Measurements from ENCODE around the gene SCN1B.

Gene SCN1B

DNA sequence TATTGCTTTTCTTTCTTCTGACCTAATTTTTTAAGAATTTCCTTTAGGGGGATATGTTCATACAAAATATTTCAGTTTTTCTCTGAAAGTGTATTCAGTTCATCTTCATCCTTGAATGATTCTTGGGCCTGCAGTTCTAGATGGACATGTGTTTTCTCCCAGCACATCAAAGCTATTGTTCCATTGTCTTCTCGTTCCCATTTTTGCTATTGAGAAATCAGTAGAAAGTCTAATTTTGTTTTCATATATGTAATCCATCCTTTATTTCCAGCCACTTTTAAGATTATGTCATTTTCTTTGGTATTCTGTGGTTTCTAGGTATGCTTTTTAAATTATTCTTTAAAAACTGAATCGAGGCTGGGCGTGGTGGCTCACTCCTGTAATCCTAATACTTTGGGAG is 46.0 kb upstream of the SCN1B start:
- Histone ChIP-seq H3K4me1 (ENCODE audit: insufficient read depth, low read length, poor library complexity, severe bottlenecking) (peaks cover 6% of the 10 kb centered on the region), H3K9me2 (replicated peaks; ENCODE audit: low read depth, low read length) (no peaks in the 10 kb centered on the region), H3K9me3 (ENCODE audit: insufficient read depth, low read depth, low read length) (no peaks in the 10 kb centered on the region), H3K79me2 (ENCODE audit: insufficient read depth, low read length) (no peaks in the 10 kb centered on the region), H2AFZ (ENCODE audit: low read length) (no peak overlapping the region), H3K4me3 (ENCODE audit: low read length, poor library complexity, severe bottlenecking) (no peak overlapping the region), H3K9ac (ENCODE audit: low read depth, low read length, poor library complexity, severe bottlenecking) (no peak overlapping the region), H3K36me3 (ENCODE audit: insufficient read depth, low read length) (no peaks in the 10 kb centered on the region), H4K20me1 (ENCODE audit: insufficient read depth, low read length, poor library complexity, severe bottlenecking) (no peaks in the 10 kb centered on the region), H3F3A (ENCODE audit: low read depth) (no peaks in the 10 kb centered on the region), H3K27me3 (ENCODE audit: insufficient read depth, low read length, poor library complexity, severe bottlenecking) (no peaks in the 10 kb centered on the region), H3K4me2 (ENCODE audit: low read depth, low read length, poor library complexity, severe bottlenecking) (no peak overlapping the region)
- TF ChIP-seq EZH2phosphoT487 (IDR thresholded peaks at IDR 0.05; ENCODE audit: borderline replicate concordance) = no peak
- TF ChIP-seq, protein P1, sequence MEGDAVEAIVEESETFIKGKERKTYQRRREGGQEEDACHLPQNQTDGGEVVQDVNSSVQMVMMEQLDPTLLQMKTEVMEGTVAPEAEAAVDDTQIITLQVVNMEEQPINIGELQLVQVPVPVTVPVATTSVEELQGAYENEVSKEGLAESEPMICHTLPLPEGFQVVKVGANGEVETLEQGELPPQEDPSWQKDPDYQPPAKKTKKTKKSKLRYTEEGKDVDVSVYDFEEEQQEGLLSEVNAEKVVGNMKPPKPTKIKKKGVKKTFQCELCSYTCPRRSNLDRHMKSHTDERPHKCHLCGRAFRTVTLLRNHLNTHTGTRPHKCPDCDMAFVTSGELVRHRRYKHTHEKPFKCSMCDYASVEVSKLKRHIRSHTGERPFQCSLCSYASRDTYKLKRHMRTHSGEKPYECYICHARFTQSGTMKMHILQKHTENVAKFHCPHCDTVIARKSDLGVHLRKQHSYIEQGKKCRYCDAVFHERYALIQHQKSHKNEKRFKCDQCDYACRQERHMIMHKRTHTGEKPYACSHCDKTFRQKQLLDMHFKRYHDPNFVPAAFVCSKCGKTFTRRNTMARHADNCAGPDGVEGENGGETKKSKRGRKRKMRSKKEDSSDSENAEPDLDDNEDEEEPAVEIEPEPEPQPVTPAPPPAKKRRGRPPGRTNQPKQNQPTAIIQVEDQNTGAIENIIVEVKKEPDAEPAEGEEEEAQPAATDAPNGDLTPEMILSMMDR (conservative IDR thresholded peaks at IDR 0.05; ENCODE audit: low read length) = no peak

DNA sequence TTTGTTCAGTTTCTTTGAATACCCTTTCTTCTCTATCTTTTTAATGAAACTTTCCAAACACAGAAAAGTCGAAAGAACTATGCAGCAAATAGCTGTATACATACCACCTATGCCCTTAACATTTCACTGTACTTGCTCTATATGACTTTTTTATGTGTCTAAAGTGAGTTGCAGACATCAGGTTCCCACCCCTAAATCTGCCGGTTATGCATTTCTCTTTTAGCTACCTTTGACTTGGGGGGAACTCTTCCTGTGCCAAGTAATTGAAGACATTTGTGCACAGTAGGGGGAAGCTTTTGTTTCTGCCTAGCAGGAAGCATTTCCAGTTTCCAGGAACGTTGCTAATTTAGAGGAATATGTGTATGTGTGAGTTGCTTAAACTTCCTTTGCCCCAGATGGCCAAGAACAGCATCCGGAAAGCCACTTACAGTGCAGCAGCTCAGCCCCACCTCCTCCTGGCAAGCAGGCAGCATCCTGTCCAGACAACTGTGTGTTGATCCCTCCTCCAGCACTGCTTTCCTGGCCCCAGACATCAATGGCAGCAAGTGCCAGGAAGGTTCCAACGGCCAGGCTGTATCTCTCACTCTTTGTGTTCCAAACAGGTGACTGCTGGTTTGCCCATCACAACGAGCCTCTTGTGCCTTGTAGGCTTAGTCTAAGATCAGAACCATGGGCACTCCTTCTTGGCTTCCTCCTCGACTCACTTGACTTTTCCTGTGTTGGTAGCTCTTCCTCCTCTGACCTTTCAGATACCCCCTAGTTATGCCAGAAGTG is 44.8 kb upstream of the SCN1B start:
- Histone ChIP-seq H3K4me3 (ENCODE audit: low read length, poor library complexity, severe bottlenecking) (peak overlapping the region; percentile 40), H2AFZ (ENCODE audit: low read length) (peak overlapping the region; percentile 85), H4K20me1 (ENCODE audit: insufficient read depth, low read length, poor library complexity, severe bottlenecking) (no peaks in the 10 kb centered on the region), H3K79me2 (ENCODE audit: insufficient read depth, low read length) (no peaks in the 10 kb centered on the region), H3K9me3 (ENCODE audit: insufficient read depth, low read depth, low read length) (no peaks in the 10 kb centered on the region), H3K9ac (ENCODE audit: low read depth, low read length, poor library complexity, severe bottlenecking) (no peak overlapping the region), H3K4me1 (ENCODE audit: insufficient read depth, low read length, poor library complexity, severe bottlenecking) (peaks cover 6% of the 10 kb centered on the region), H3K36me3 (ENCODE audit: insufficient read depth, low read length) (no peaks in the 10 kb centered on the region), H3K9me2 (replicated peaks; ENCODE audit: low read depth, low read length) (no peaks in the 10 kb centered on the region), H3F3A (ENCODE audit: low read depth) (no peaks in the 10 kb centered on the region), H3K4me2 (ENCODE audit: low read depth, low read length, poor library complexity, severe bottlenecking) (peak overlapping the region; percentile 52), H3K27me3 (ENCODE audit: insufficient read depth, low read length, poor library complexity, severe bottlenecking) (no peaks in the 10 kb centered on the region)
- TF ChIP-seq EZH2phosphoT487 (IDR thresholded peaks at IDR 0.05; ENCODE audit: borderline replicate concordance) = no peak
- TF ChIP-seq, protein P1 (conservative IDR thresholded peaks at IDR 0.05; ENCODE audit: low read length) = no peak

DNA sequence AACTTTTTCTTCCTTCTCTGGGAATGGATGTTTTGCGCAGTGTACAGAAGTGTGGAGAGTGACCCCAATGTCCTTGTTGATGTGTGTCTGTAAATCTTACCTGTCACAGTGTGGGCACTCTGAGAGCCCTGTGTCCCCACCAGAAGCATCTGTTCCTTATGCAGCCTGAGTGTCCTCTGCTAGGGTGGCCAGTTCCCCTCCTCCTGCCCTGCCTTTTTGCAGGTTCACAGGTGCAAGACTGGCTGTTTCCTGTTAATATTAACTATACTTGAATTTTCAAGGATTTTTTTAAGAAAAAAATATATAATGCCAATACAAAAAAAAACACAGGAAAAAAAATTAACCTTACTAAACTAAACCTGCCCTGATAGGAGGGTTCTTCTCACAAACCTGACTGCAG is 42.2 kb upstream of the SCN1B start:
- Histone ChIP-seq H3K79me2 (ENCODE audit: insufficient read depth, low read length) (no peaks in the 10 kb centered on the region), H3K9me3 (ENCODE audit: insufficient read depth, low read depth, low read length) (no peaks in the 10 kb centered on the region), H3K4me2 (ENCODE audit: low read depth, low read length, poor library complexity, severe bottlenecking) (no peak overlapping the region), H4K20me1 (ENCODE audit: insufficient read depth, low read length, poor library complexity, severe bottlenecking) (no peaks in the 10 kb centered on the region), H3K4me3 (ENCODE audit: low read length, poor library complexity, severe bottlenecking) (no peak overlapping the region), H3K9ac (ENCODE audit: low read depth, low read length, poor library complexity, severe bottlenecking) (no peak overlapping the region), H2AFZ (ENCODE audit: low read length) (no peak overlapping the region), H3F3A (ENCODE audit: low read depth) (no peaks in the 10 kb centered on the region), H3K9me2 (replicated peaks; ENCODE audit: low read depth, low read length) (no peaks in the 10 kb centered on the region), H3K36me3 (ENCODE audit: insufficient read depth, low read length) (no peaks in the 10 kb centered on the region), H3K27me3 (ENCODE audit: insufficient read depth, low read length, poor library complexity, severe bottlenecking) (no peaks in the 10 kb centered on the region), H3K4me1 (ENCODE audit: insufficient read depth, low read length, poor library complexity, severe bottlenecking) (peaks cover 6% of the 10 kb centered on the region)
- TF ChIP-seq EZH2phosphoT487 (IDR thresholded peaks at IDR 0.05; ENCODE audit: borderline replicate concordance) = no peak
- TF ChIP-seq, protein P1 (conservative IDR thresholded peaks at IDR 0.05; ENCODE audit: low read length) = no peak
